Transverse colon (tissue), 4 donors: ENCODE data around the gene ANOS1. TPM values are rescaled to one million over a fixed set of nuclear protein-coding genes. Genes with fewer than 3 reads are reported as not detected.

ENCODE experiments used
- DNase-seq: peaks from one replicate; pipeline ENCODE4 v3.0.0-alpha.2; 2019
- H3K27ac ChIP-seq, 4 donors: fragments of 200-600 bp; sonication (generic); 2 replicates each; pipeline ENCODE4 v1.5.1; 2016 to 2018; ENCODE audit warnings: inconsistent platforms in 4 of 4
- H3K27me3 ChIP-seq: fragments of 200-600 bp; sonication (generic); 2 replicates; pipeline ENCODE4 v1.5.1; 2017; ENCODE audit warnings: inconsistent platforms
- H3K36me3 ChIP-seq, 4 donors: fragments of 200-600 bp; sonication (generic); 2 replicates each; pipeline ENCODE4 v1.5.1; 2017 to 2019; ENCODE audit warnings: inconsistent platforms in 4 of 4
- H3K4me1 ChIP-seq, 4 donors: fragments of 200-600 bp; sonication (generic); 2 replicates each; pipeline ENCODE4 v1.5.1; 2017 to 2020; ENCODE audit warnings: inconsistent platforms in 4 of 4
- H3K4me3 ChIP-seq, 4 donors: fragments of 200-600 bp; sonication (generic); 1 replicate in 1 of 4; 2 replicates in 3 of 4; pipeline versions ENCODE4 v1.5.1 to v1.6.1; 2017 to 2019; ENCODE audit warnings: inconsistent platforms in 4 of 4
- H3K9me3 ChIP-seq, 2 donors: fragments of 200-600 bp; sonication (generic); 2 replicates each; pipeline ENCODE4 v1.5.1; 2017 to 2019; ENCODE audit warnings: inconsistent platforms in 2 of 2
- EP300 ChIP-seq: sonication (generic); formaldehyde crosslinking; IDR thresholded peaks from one replicate; pipeline ENCODE4 v1.6.1; 2017; ENCODE audit warnings: antibody characterized with exemption, low read depth
- POLR2A ChIP-seq: fragments of 450-650 bp; IDR thresholded peaks from one replicate; pipeline ENCODE4 v1.6.1; 2016; ENCODE audit warnings: antibody characterized with exemption, mild to moderate bottlenecking, moderate library complexity
- POLR2AphosphoS5 ChIP-seq, 3 donors: sonication (generic); formaldehyde crosslinking; IDR thresholded peaks; one replicate each; pipeline ENCODE4 v1.6.1; 2016; ENCODE audit warnings: antibody characterized with exemption in 3 of 3
- WGBS, 2 donors: methylation state at CpG; one replicate each; pipeline ENCODE4 v1.1.5; 2018; ENCODE audit warnings: low coverage in 1 of 2; 5-methylcytosine and 5-hydroxymethylcytosine counted together
- in situ Hi-C, 4 donors: fragments of 200-750 bp; cut with MboI; loops; one replicate each; pipeline versions ENCODE4 v1.15.0 to v1.15.1; 2017; ENCODE audit warnings: low sequenced_read_pairs in 3 of 4, low pct_ligation_motif_present in 1 of 4, low pct_unique_long_range_greater_than_20kb in 1 of 4
- intact Hi-C: fragments of 100-400 bp; cut with DNase I; formaldehyde crosslinking; loops from one replicate; pipeline ENCODE4 v1.15.1; 2023; ENCODE audit warnings: low total_unique reads
- total RNA-seq, 4 donors: library from RNA; depleted of rRNA; stranded (reverse); fragments of >200 nt; gene quantifications; one replicate each; pipeline ENCODE4 v1.1.0, GENCODE V29; 2016
- TF ChIP-seq, protein P1 (sequence below), 5 experiments: fragments of 200-600 bp in 3 of 5; fragments of 450-650 bp in 2 of 5; sonication (generic) in 3 of 5; IDR thresholded peaks; 1 replicate in 2 of 5; 2 replicates in 3 of 5; pipeline ENCODE4 v1.5.1; 2016 to 2017; ENCODE audit warnings: antibody characterized with exemption in 5 of 5, inconsistent platforms in 3 of 5, mild to moderate bottlenecking in 2 of 5, moderate library complexity in 1 of 5

The ANOS1 gene
- total RNA-seq, 4 donors from 2014 or later, result 0.14 to 0.16 TPM; not detected in 2

DNA sequence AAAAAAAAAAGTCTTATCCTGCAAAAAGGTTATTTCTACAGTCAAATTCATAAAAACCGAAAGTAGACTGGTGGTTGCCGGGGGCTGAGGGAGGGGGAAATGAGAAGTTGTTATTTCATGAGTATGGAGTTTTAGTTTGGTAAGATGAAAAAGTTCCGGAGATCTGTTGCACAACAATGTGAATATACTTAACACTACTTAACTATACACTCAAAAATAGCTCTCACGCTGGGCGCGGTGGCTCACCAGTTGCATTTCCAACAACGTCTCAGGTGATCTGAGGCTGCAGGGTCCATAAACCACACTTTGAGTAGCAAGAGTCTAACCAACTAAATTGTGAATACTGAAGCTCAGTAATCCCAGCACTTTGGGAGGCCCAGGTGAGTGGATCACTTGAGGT lies 52.4 kb downstream of the ANOS1 start:
- in situ Hi-C loops (no loop called here), intact Hi-C loops (no loop called here)
- H3K4me3 ChIP-seq, result no peak overlapping the region
- no peaks in the 10 kb centered on the region for H3K36me3 ChIP-seq
- no peak overlapping the region for H3K27ac ChIP-seq
- 88 to 93% methylated on average over 3 to 7 of the region's 7 CpGs for WGBS, 2 donors
- no peaks in the 10 kb centered on the region for H3K4me1 ChIP-seq
- no peaks in the 10 kb centered on the region for H3K9me3 ChIP-seq
- TF ChIP-seq EP300 (no peak), POLR2A (no peak), POLR2AphosphoS5 (IDR thresholded peaks at IDR 0.05) (no peak)
- TF ChIP-seq, protein P1, sequence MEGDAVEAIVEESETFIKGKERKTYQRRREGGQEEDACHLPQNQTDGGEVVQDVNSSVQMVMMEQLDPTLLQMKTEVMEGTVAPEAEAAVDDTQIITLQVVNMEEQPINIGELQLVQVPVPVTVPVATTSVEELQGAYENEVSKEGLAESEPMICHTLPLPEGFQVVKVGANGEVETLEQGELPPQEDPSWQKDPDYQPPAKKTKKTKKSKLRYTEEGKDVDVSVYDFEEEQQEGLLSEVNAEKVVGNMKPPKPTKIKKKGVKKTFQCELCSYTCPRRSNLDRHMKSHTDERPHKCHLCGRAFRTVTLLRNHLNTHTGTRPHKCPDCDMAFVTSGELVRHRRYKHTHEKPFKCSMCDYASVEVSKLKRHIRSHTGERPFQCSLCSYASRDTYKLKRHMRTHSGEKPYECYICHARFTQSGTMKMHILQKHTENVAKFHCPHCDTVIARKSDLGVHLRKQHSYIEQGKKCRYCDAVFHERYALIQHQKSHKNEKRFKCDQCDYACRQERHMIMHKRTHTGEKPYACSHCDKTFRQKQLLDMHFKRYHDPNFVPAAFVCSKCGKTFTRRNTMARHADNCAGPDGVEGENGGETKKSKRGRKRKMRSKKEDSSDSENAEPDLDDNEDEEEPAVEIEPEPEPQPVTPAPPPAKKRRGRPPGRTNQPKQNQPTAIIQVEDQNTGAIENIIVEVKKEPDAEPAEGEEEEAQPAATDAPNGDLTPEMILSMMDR (IDR thresholded peaks at IDR 0.05), result no peak
- DNase-seq, result no peak
- H3K27me3 ChIP-seq, result no peaks in the 10 kb centered on the region

- Histone ChIP-seq H3K36me3 (no peaks in the 10 kb centered on the region), H3K4me3 (no peak overlapping the region), H3K9me3 (no peaks in the 10 kb centered on the region), H3K4me1 (no peaks in the 10 kb centered on the region), H3K27me3 (no peaks in the 10 kb centered on the region), H3K27ac (no peak overlapping the region)
- no peak for DNase-seq
- WGBS, 2 donors, result 50 to 68% methylated on average over 1 to 6 of the region's 6 CpGs
- in situ Hi-C loops (no loop called here), intact Hi-C loops (no loop called here)
- TF ChIP-seq POLR2AphosphoS5 (IDR thresholded peaks at IDR 0.05) (no peak), EP300 (no peak), POLR2A (no peak)
- TF ChIP-seq, protein P1 (IDR thresholded peaks at IDR 0.05), result no peak
Observed at GRCh38 chrX:8675006-8675630, 56.8 kb downstream of the ANOS1 start.

- intact Hi-C loops (no loop called here), in situ Hi-C loops (no loop called here)
- no peak for DNase-seq
- Histone ChIP-seq H3K4me1 (no peaks in the 10 kb centered on the region), H3K27ac (no peak overlapping the region), H3K36me3 (no peaks in the 10 kb centered on the region), H3K4me3 (no peak overlapping the region), H3K27me3 (no peaks in the 10 kb centered on the region), H3K9me3 (no peaks in the 10 kb centered on the region)
- no peak for TF ChIP-seq EP300
- TF ChIP-seq, protein P1 (IDR thresholded peaks at IDR 0.05), result no peak
- TF ChIP-seq POLR2AphosphoS5 (IDR thresholded peaks at IDR 0.05), result no peak
- TF ChIP-seq POLR2A, result no peak
- WGBS, 2 donors, result 59 to 64% methylated on average over 2 to 5 of the region's 5 CpGs
Observed at GRCh38 chrX:8673201-8673600, 58.7 kb downstream of the ANOS1 start.

DNA sequence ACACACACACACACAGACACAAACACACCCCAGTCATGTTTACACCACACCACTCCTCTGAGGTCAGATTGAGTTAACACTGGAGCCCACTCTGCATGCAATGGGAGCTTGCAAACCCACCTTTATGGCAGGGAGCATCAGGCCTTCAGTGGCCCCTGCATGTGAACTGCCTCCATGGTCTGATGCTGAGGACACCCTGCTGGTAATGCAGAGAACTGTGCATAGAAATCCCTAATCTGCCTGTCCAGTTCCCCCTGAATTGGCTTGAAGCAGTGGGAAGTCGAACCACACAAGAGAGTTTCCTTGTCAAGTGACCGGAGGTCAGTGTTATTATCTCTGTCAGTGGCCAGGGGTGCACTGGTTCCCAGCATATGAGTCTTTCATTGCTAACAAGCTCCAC lies 59.8 kb downstream of the ANOS1 start:
- in situ Hi-C loops (no loop called here), intact Hi-C loops (no loop called here)
- Histone ChIP-seq H3K27me3 (no peaks in the 10 kb centered on the region), H3K36me3 (no peaks in the 10 kb centered on the region), H3K4me1 (no peaks in the 10 kb centered on the region), H3K4me3 (no peak overlapping the region), H3K27ac (no peak overlapping the region), H3K9me3 (no peaks in the 10 kb centered on the region)
- DNase-seq, result no peak
- TF ChIP-seq, protein P1 (IDR thresholded peaks at IDR 0.05), result no peak
- TF ChIP-seq POLR2AphosphoS5 (IDR thresholded peaks at IDR 0.05), result no peak
- TF ChIP-seq EP300, result no peak
- WGBS, 2 donors, result 83% methylated on average over 2 of the region's 2 CpGs; no CpG with 5 or more reads in 1 of the 2 donors
